GM12878 (cell line): ENCODE measurements around the gene IRF2. TPM values are rescaled to one million over a fixed set of nuclear protein-coding genes. Genes with fewer than 3 reads are reported as not detected.

Source experiments
- ATAC-seq: fragments of 200-7000 bp; cut with Tn5 transposase; 3 replicates; pipeline ENCODE4 v1.9.1; 2020; ENCODE audit warnings: mild to moderate bottlenecking, moderate library complexity
- BruUV-seq: library from RNA; stranded (reverse); fragments of 400-500 nt; replicated peaks from 2 replicates; lab custom pipeline; 2021; lab: Mats Ljungman, UMichigan
- CTCF ChIA-PET: fragments of 300-600 bp; sonication (Branson Sonifier 250); formaldehyde crosslinking; extraction: SDS; loops from one replicate; lab custom pipeline; 2021; ENCODE audit warnings: inconsistent platforms; lab: Yijun Ruan, JAX
- POLR2A ChIA-PET: fragments of 350-600 bp; formaldehyde crosslinking; extraction: SDS; loops from one replicate; lab custom pipeline; 2021; ENCODE audit warnings: inconsistent platforms; lab: Charles Lee
- RAD21 ChIA-PET: fragments of 300-600 bp; sonication (Branson Sonifier 250); formaldehyde crosslinking; loops from one replicate; lab custom pipeline; 2023; ENCODE audit warnings: antibody characterized with exemption; ENCODE audit not compliant: unreplicated experiment; lab: Charles Lee
- SMC1A ChIA-PET: fragments of 300-600 bp; sonication (Branson Sonifier 250); formaldehyde crosslinking; loops from one replicate; lab custom pipeline; 2023; ENCODE audit not compliant: unreplicated experiment, uncharacterized antibody; lab: Charles Lee
- DNase-seq: peaks from one replicate; pipeline ENCODE4 v3.0.0-alpha.2; 2011; ENCODE audit warnings: low read depth, low spot score
- FAIRE-seq: peaks from 3 replicates; lab custom pipeline; 2011; peaks lifted over from hg19 to GRCh38; lab: Jason Lieb, UNC
- H2AFZ ChIP-seq: 2 replicates; pipeline ENCODE4 v1.6.0; 2011; ENCODE audit warnings: low read depth, low read length, control low read depth; ENCODE audit not compliant: control insufficient read depth
- H3K27ac ChIP-seq: 2 replicates; pipeline ENCODE4 v1.5.1; 2011; ENCODE audit warnings: control low read depth; ENCODE audit not compliant: control insufficient read depth, insufficient read depth
- H3K27me3 ChIP-seq, 2 experiments: replicated peaks in 1 of 2; 2 replicates each; pipeline versions ENCODE4 v1.6.0 to v1.6.1; 2011; ENCODE audit warnings: low read length in 1 of 2; ENCODE audit not compliant: control insufficient read depth in 2 of 2, insufficient read depth in 2 of 2
- H3K36me3 ChIP-seq, 2 experiments: 2 replicates each; pipeline ENCODE4 v1.5.1; 2011; ENCODE audit warnings: low read length in 1 of 2; ENCODE audit not compliant: control insufficient read depth in 2 of 2, insufficient read depth in 2 of 2
- H3K4me1 ChIP-seq: 2 replicates; pipeline ENCODE4 v1.6.1; 2011; ENCODE audit warnings: mild to moderate bottlenecking, low read length, moderate library complexity, mixed read lengths; ENCODE audit not compliant: control insufficient read depth, insufficient read depth
- H3K4me2 ChIP-seq: 2 replicates; pipeline ENCODE4 v1.6.0; 2011; ENCODE audit warnings: control low read depth; ENCODE audit not compliant: control insufficient read depth, insufficient read depth
- H3K4me3 ChIP-seq: fragments of 200-600 bp; sonication (generic); 2 replicates; pipeline ENCODE4 v1.5.1; 2016
- H3K79me2 ChIP-seq: 2 replicates; pipeline ENCODE4 v1.6.0; 2011; ENCODE audit warnings: low read length; ENCODE audit not compliant: control insufficient read depth, insufficient read depth
- H3K9ac ChIP-seq: 2 replicates; pipeline ENCODE4 v1.8.0; 2011; ENCODE audit warnings: low read length, control low read depth, mixed read lengths; ENCODE audit not compliant: control insufficient read depth, insufficient read depth
- H3K9me3 ChIP-seq: replicated peaks from 3 replicates; pipeline ENCODE4 v1.5.1; 2011; ENCODE audit warnings: mild to moderate bottlenecking, low read length; ENCODE audit not compliant: control insufficient read depth, insufficient read depth
- H4K20me1 ChIP-seq: 2 replicates; pipeline ENCODE4 v1.6.0; 2011; ENCODE audit not compliant: control insufficient read depth, insufficient read depth
- ATF7 ChIP-seq: fragments of 450-650 bp; IDR thresholded peaks from 2 replicates; pipeline ENCODE4 v1.6.1; 2016; ENCODE audit warnings: low read depth, mild to moderate bottlenecking
- BCLAF1 ChIP-seq: fragments of 450-650 bp; IDR thresholded peaks from 2 replicates; pipeline ENCODE4 v1.6.1; 2017; ENCODE audit warnings: antibody characterized with exemption, mild to moderate bottlenecking, moderate library complexity
- BRCA1 ChIP-seq: IDR thresholded peaks from 2 replicates; pipeline ENCODE4 v1.6.1; 2011; ENCODE audit warnings: low read depth, low read length, improper control_type of control experiment
- FOS ChIP-seq: IDR thresholded peaks from 3 replicates; pipeline ENCODE4 v1.6.1; 2011; ENCODE audit warnings: borderline replicate concordance; ENCODE audit not compliant: insufficient read length; ENCODE audit errors: extremely low read depth
- GATAD2B ChIP-seq: fragments of 450-650 bp; conservative IDR thresholded peaks from 2 replicates; pipeline ENCODE4 v1.6.1; 2017; ENCODE audit warnings: low read depth, mild to moderate bottlenecking, moderate library complexity
- IKZF2 ChIP-seq, 2 experiments: fragments of 450-650 bp; IDR thresholded peaks; 2 replicates each; pipeline ENCODE4 v1.6.1; 2017; ENCODE audit warnings: mild to moderate bottlenecking in 2 of 2, moderate library complexity in 2 of 2
- KLF5 ChIP-seq: fragments of 450-650 bp; IDR thresholded peaks from 2 replicates; pipeline ENCODE4 v1.6.1; 2014; ENCODE audit warnings: mild to moderate bottlenecking; ENCODE audit not compliant: partially characterized antibody
- MEF2B ChIP-seq: fragments of 450-650 bp; IDR thresholded peaks from 2 replicates; pipeline ENCODE4 v1.6.1; 2018; ENCODE audit warnings: mild to moderate bottlenecking, moderate library complexity; ENCODE audit not compliant: partially characterized antibody, poor library complexity, severe bottlenecking
- NR2C1 ChIP-seq: fragments of 450-650 bp; IDR thresholded peaks from 2 replicates; pipeline ENCODE4 v1.6.1; 2017; ENCODE audit warnings: antibody characterized with exemption, mild to moderate bottlenecking, moderate library complexity
- POU2F2 ChIP-seq: IDR thresholded peaks from 3 replicates; pipeline ENCODE4 v1.6.1; 2011; ENCODE audit warnings: low read depth, mild to moderate bottlenecking, low read length, borderline replicate concordance
- RB1 ChIP-seq: fragments of 450-650 bp; formaldehyde crosslinking; IDR thresholded peaks from 2 replicates; pipeline ENCODE4 v1.6.1; 2017; ENCODE audit warnings: mild to moderate bottlenecking, borderline replicate concordance
- RUNX3 ChIP-seq: IDR thresholded peaks from 2 replicates; pipeline ENCODE4 v1.6.1; 2012; ENCODE audit warnings: low read length, inconsistent platforms
- SPI1 ChIP-seq: IDR thresholded peaks from 2 replicates; pipeline ENCODE4 v1.6.1; 2011; ENCODE audit warnings: low read depth, mild to moderate bottlenecking, low read length, moderate library complexity, borderline replicate concordance; ENCODE audit not compliant: insufficient read depth
- SREBF1 ChIP-seq: IDR thresholded peaks from 2 replicates; pipeline ENCODE4 v1.6.1; 2012; ENCODE audit warnings: mild to moderate bottlenecking, low read length
- TBL1XR1 ChIP-seq: IDR thresholded peaks from 2 replicates; pipeline ENCODE4 v1.6.1; 2012; ENCODE audit warnings: low read depth, low read length, improper control_type of control experiment
- ZNF274 ChIP-seq: IDR thresholded peaks from one replicate; pipeline ENCODE4 v1.8.0; 2011; ENCODE audit not compliant: insufficient read length, insufficient read depth
- ZSCAN29 ChIP-seq: fragments of 450-650 bp; IDR thresholded peaks from 2 replicates; pipeline ENCODE4 v1.6.1; 2017; ENCODE audit warnings: mild to moderate bottlenecking, moderate library complexity
- WGBS: methylation state at CpG from one replicate; pipeline ENCODE4 v1.1.6; 2016; ENCODE audit warnings: low lambda C conversion rate; ENCODE audit not compliant: insufficient replicate concordance, insufficient coverage; ENCODE audit errors: missing lambda C conversion rate; 5-methylcytosine and 5-hydroxymethylcytosine counted together
- in situ Hi-C: fragments of 300-500 bp; cut with MboI; formaldehyde crosslinking; loops from 9 replicates; pipeline ENCODE4 v1.14.3; 2018; ENCODE audit warnings: mixed read lengths
- intact Hi-C: fragments of 100-400 bp; cut with micrococcal nuclease; formaldehyde crosslinking; loops from one replicate; pipeline ENCODE4 v1.14.2; 2022; ENCODE audit not compliant: unreplicated experiment
- polyA plus RNA-seq, 11 experiments: library from polyadenylated mRNA; depleted of rRNA in 4 of 11; unstranded in 6 of 11; stranded (reverse) in 5 of 11; fragments of >200 nt; fragmentation: Nextera tagmentation in 4 of 11; fragmentation: Illumina TruSeq in 1 of 11; extraction: Ambion mirVana in 4 of 11; extraction: Trizol in 1 of 11; gene quantifications; 1 replicate in 1 of 11; 2 replicates in 10 of 11; pipeline versions ENCODE4 v1.2.1 to v1.2.3, GENCODE V29; 2011 to 2016; ENCODE audit warnings: inconsistent platforms in 2 of 11, missing spikeins in 2 of 11, low read depth in 1 of 11
- total RNA-seq, 4 experiments: library from RNA; depleted of rRNA in 3 of 4; stranded (reverse); fragments of >200 nt in 3 of 4; fragmentation: Illumina TruSeq in 1 of 4; extraction: Trizol in 1 of 4; gene quantifications; 2 replicates each; pipeline versions ENCODE4 v1.2.1 to v1.2.3, GENCODE V29; 2013 to 2021
- TF ChIP-seq, protein P1 (sequence below): fragments of 450-650 bp; formaldehyde crosslinking; IDR thresholded peaks from 2 replicates; pipeline ENCODE4 v1.5.0; 2022; ENCODE audit warnings: mild to moderate bottlenecking, missing genetic modification characterization

IRF2 gene
- total and polyA plus RNA-seq, 10 of the 15 experiments (the other 5 are each of a cell fraction or from before 2014, with no cell fraction given), result 45.1 to 99.3 (median 58.9) TPM

GRCh38 chr4:184442314-184442635 is 32.1 kb downstream of the IRF2 start:
- H3K79me2 ChIP-seq, result peaks cover 89% of the 10 kb centered on the region
- H3K27ac ChIP-seq, result no peak overlapping the region
- SMC1A ChIA-PET, result interaction anchor here (1.1 to 1.7 kb wide), 3 partner anchors 15 to 27 kb away, joined by 3 to 9 read pairs (median 3); no protein-coding TSS in a partner anchor
- no peak overlapping the region for H3K4me2 ChIP-seq
- POLR2A ChIA-PET, result no interaction called here
- no peak overlapping the region for H3K4me3 ChIP-seq
- H2AFZ ChIP-seq, result no peak overlapping the region
- no TSS peak for BruUV-seq
- in situ Hi-C loops (no loop called here), intact Hi-C loops (no loop called here)
- H3K27me3 ChIP-seq, result no peaks in the 10 kb centered on the region
- H3K4me1 ChIP-seq, result peaks cover 15% of the 10 kb centered on the region
- FAIRE-seq (no peak), DNase-seq (no peak), ATAC-seq (no peak)
- no peaks in the 10 kb centered on the region for H4K20me1 ChIP-seq
- RAD21 ChIA-PET, result no interaction called here
- H3K9me3 ChIP-seq, result no peaks in the 10 kb centered on the region
- H3K9ac ChIP-seq, result no peak overlapping the region
- CTCF ChIA-PET, result no interaction called here
- H3K36me3 ChIP-seq, result peaks cover 0 to 6% of the 10 kb centered on the region in 2 experiments; a peak in 2 of 4 replicates
- 97% methylated on average over 3 of the region's 3 CpGs for WGBS
- TF ChIP-seq, protein P1, sequence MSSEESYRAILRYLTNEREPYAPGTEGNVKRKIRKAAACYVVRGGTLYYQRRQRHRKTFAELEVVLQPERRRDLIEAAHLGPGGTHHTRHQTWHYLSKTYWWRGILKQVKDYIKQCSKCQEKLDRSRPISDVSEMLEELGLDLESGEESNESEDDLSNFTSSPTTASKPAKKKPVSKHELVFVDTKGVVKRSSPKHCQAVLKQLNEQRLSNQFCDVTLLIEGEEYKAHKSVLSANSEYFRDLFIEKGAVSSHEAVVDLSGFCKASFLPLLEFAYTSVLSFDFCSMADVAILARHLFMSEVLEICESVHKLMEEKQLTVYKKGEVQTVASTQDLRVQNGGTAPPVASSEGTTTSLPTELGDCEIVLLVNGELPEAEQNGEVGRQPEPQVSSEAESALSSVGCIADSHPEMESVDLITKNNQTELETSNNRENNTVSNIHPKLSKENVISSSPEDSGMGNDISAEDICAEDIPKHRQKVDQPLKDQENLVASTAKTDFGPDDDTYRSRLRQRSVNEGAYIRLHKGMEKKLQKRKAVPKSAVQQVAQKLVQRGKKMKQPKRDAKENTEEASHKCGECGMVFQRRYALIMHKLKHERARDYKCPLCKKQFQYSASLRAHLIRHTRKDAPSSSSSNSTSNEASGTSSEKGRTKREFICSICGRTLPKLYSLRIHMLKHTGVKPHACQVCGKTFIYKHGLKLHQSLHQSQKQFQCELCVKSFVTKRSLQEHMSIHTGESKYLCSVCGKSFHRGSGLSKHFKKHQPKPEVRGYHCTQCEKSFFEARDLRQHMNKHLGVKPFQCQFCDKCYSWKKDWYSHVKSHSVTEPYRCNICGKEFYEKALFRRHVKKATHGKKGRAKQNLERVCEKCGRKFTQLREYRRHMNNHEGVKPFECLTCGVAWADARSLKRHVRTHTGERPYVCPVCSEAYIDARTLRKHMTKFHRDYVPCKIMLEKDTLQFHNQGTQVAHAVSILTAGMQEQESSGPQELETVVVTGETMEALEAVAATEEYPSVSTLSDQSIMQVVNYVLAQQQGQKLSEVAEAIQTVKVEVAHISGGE (CRISPR knock-in tag), result no peak
- TF ChIP-seq BCLAF1, result no peak
- no peak for TF ChIP-seq SPI1
- no peak for TF ChIP-seq KLF5
- no peak for TF ChIP-seq BRCA1
- TF ChIP-seq RB1, result no peak
- no peak for TF ChIP-seq GATAD2B
- no peak for TF ChIP-seq TBL1XR1
- no peak for TF ChIP-seq ZSCAN29
- no peak for TF ChIP-seq POU2F2
- no peak for TF ChIP-seq ZNF274
- no peak for TF ChIP-seq MEF2B
- no peak for TF ChIP-seq IKZF2 (IDR thresholded peaks at IDR 0.05)
- no peak for TF ChIP-seq RUNX3
- TF ChIP-seq SREBF1, result no peak
- no peak for TF ChIP-seq NR2C1
- TF ChIP-seq ATF7, result no peak
- TF ChIP-seq FOS, result no peak
